ENCODE data around the gene MRPS14. TPM values are rescaled to one million over a fixed set of nuclear protein-coding genes. Genes with fewer than 3 reads are reported as not detected.

MRPS14 gene
- total and polyA plus RNA-seq, 2 of the 4 experiments (the other 2 are of a cell fraction): 22.0 to 23.1 TPM

DNA sequence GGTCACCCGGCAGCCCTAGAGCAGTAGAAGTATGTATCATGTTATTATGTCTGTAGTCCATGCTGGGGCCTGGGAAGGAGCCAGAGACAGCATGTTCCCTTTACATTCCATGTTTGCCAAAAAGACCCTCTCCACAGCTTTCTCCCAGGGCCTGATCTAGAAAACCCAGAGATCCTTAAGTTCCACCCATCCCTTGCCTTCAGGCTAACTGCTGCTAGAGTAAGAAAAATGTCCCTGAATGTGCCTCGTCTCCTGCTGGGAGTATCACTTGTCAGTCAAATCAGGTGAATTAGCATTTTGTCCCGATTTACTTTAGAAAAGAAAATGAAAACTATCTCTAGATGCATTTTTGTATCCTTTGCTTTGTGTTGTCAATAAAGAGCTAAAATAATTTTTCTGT, 13.3 kb upstream of the MRPS14 start:
- H2BK20ac ChIP-seq (ENCODE audit: low read depth, low read length): no peak overlapping the region
- no peak overlapping the region for H3K56ac ChIP-seq (ENCODE audit: extremely low read depth, insufficient read depth, low read length)
- H3K9ac ChIP-seq (ENCODE audit: low read depth, low read length): no peak overlapping the region
- H3K4ac ChIP-seq (ENCODE audit: low read depth, low read length): no peak overlapping the region
- ChIA-PET CTCF (no interaction called here), POLR2A (ENCODE audit: unreplicated experiment) (no interaction called here)
- H3K4me2 ChIP-seq (ENCODE audit: low read depth, low read length): no peak overlapping the region
- DNase-seq (no peak), ATAC-seq (ENCODE audit: low read depth) (no peak)
- H3K18ac ChIP-seq (ENCODE audit: low read depth, low read length): no peak overlapping the region
- no peak overlapping the region for H3K4me3 ChIP-seq (ENCODE audit: insufficient read depth, low read depth, low read length)
- dilution Hi-C loops (cut with HindIII; ENCODE audit: low sequenced_read_pairs, unreplicated experiment) (no loop called here), intact Hi-C loops (cut with micrococcal nuclease) (no loop called here), in situ Hi-C loops (cut with MboI; ENCODE audit: low sequenced_read_pairs) (no loop called here)
- H2AK9ac ChIP-seq (replicated peaks; ENCODE audit: low read depth, low read length, poor library complexity): no peak overlapping the region
- BruUV-seq (replicated peaks): no TSS peak
- no CpG with 5 or more reads among the region's 3 CpGs for WGBS, 2 experiments (ENCODE audit: extremely low coverage in 2 of 2, insufficient read length in 1 of 2)
- no peak overlapping the region for H2BK5ac ChIP-seq (ENCODE audit: low read depth, low read length, poor library complexity, severe bottlenecking)
- H2BK120ac ChIP-seq (ENCODE audit: low read depth, low read length): no peak overlapping the region
- peaks cover 6% of the 10 kb centered on the region for H3K27me3 ChIP-seq (ENCODE audit: control insufficient read depth, insufficient read depth, low read length)
- H2AFZ ChIP-seq (replicated peaks; ENCODE audit: low read length, poor library complexity): no peak overlapping the region
- H3K14ac ChIP-seq (replicated peaks; ENCODE audit: low read depth, low read length): no peak overlapping the region
- no peak overlapping the region for H4K91ac ChIP-seq (ENCODE audit: insufficient read depth, low read depth, low read length)
- H2BK15ac ChIP-seq (ENCODE audit: low read depth, low read length): no peak overlapping the region
- H2AK5ac ChIP-seq (ENCODE audit: low read depth, low read length): no peak overlapping the region
- H3K9me3 ChIP-seq (ENCODE audit: control insufficient read depth, insufficient read depth, low read length): no peaks in the 10 kb centered on the region
- no peak overlapping the region for H3K23ac ChIP-seq (ENCODE audit: low read depth, low read length)
- no peaks in the 10 kb centered on the region for H3K36me3 ChIP-seq (ENCODE audit: control insufficient read depth, insufficient read depth, low read length)
- no peak overlapping the region for H3K27ac ChIP-seq (ENCODE audit: insufficient read depth, low read length)
- H3K4me1 ChIP-seq (ENCODE audit: control insufficient read depth, insufficient read depth, low read length): no peaks in the 10 kb centered on the region
- H4K8ac ChIP-seq (ENCODE audit: low read depth in 2 of 2, low read length in 2 of 2): no peak overlapping the region
- TF ChIP-seq, protein P1, sequence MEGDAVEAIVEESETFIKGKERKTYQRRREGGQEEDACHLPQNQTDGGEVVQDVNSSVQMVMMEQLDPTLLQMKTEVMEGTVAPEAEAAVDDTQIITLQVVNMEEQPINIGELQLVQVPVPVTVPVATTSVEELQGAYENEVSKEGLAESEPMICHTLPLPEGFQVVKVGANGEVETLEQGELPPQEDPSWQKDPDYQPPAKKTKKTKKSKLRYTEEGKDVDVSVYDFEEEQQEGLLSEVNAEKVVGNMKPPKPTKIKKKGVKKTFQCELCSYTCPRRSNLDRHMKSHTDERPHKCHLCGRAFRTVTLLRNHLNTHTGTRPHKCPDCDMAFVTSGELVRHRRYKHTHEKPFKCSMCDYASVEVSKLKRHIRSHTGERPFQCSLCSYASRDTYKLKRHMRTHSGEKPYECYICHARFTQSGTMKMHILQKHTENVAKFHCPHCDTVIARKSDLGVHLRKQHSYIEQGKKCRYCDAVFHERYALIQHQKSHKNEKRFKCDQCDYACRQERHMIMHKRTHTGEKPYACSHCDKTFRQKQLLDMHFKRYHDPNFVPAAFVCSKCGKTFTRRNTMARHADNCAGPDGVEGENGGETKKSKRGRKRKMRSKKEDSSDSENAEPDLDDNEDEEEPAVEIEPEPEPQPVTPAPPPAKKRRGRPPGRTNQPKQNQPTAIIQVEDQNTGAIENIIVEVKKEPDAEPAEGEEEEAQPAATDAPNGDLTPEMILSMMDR (conservative IDR thresholded peaks at IDR 0.05; ENCODE audit: low read depth, low read length): no peak
- TF ChIP-seq, protein P2, sequence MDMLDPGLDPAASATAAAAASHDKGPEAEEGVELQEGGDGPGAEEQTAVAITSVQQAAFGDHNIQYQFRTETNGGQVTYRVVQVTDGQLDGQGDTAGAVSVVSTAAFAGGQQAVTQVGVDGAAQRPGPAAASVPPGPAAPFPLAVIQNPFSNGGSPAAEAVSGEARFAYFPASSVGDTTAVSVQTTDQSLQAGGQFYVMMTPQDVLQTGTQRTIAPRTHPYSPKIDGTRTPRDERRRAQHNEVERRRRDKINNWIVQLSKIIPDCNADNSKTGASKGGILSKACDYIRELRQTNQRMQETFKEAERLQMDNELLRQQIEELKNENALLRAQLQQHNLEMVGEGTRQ (IDR thresholded peaks at IDR 0.05; ENCODE audit: low read depth, low read length): no peak
- TF ChIP-seq RCOR1 (IDR thresholded peaks at IDR 0.05; ENCODE audit: insufficient replicate concordance, low read length) (no peak), MXI1 (IDR thresholded peaks at IDR 0.05; ENCODE audit: borderline replicate concordance, low read depth, low read length) (no peak), CEBPB (IDR thresholded peaks at IDR 0.05; ENCODE audit: low read depth, low read length) (no peak), FOS (IDR thresholded peaks at IDR 0.05; ENCODE audit: low read depth, low read length) (no peak), MAZ (IDR thresholded peaks at IDR 0.05; ENCODE audit: borderline replicate concordance, low read depth, low read length) (no peak), CHD1 (IDR thresholded peaks at IDR 0.05; ENCODE audit: low read depth, low read length) (no peak), RFX5 (IDR thresholded peaks at IDR 0.05; ENCODE audit: low read depth, low read length) (no peak), SMC3 (IDR thresholded peaks at IDR 0.05; ENCODE audit: low read depth, low read length) (no peak), BHLHE40 (IDR thresholded peaks at IDR 0.05; ENCODE audit: low read depth, low read length) (no peak), NFE2L2 (IDR thresholded peaks at IDR 0.05; ENCODE audit: low read depth, low read length) (no peak)
- TF ChIP-seq, protein P3, sequence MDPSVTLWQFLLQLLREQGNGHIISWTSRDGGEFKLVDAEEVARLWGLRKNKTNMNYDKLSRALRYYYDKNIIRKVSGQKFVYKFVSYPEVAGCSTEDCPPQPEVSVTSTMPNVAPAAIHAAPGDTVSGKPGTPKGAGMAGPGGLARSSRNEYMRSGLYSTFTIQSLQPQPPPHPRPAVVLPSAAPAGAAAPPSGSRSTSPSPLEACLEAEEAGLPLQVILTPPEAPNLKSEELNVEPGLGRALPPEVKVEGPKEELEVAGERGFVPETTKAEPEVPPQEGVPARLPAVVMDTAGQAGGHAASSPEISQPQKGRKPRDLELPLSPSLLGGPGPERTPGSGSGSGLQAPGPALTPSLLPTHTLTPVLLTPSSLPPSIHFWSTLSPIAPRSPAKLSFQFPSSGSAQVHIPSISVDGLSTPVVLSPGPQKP (IDR thresholded peaks at IDR 0.05; ENCODE audit: borderline replicate concordance, low read depth, low read length): no peak
- no peak overlapping the region for H4K5ac ChIP-seq (ENCODE audit: low read depth, low read length)
- no peaks in the 10 kb centered on the region for H3K79me1 ChIP-seq (ENCODE audit: low read depth in 1 of 2, low read length in 2 of 2)
- H4K20me1 ChIP-seq (ENCODE audit: insufficient read depth, low read length): no peaks in the 10 kb centered on the region
- H3K9me1 ChIP-seq (ENCODE audit: insufficient read depth, low read length): no peaks in the 10 kb centered on the region; the same call in 1 of the 2 replicates

All from IMR-90 (cell line).